ENCODE results near the gene RSPH3. TPM values are rescaled to one million over a fixed set of nuclear protein-coding genes. Genes with fewer than 3 reads are reported as not detected.
"Not testable (repeated sequence)": the region's sequence is repeated elsewhere in the genome, so short reads cannot be mapped to it uniquely, and the experiment has no call there.

RSPH3 gene
- total RNA-seq, 2 experiments from 2014 or later = 6.5 to 9.3 TPM

DNA sequence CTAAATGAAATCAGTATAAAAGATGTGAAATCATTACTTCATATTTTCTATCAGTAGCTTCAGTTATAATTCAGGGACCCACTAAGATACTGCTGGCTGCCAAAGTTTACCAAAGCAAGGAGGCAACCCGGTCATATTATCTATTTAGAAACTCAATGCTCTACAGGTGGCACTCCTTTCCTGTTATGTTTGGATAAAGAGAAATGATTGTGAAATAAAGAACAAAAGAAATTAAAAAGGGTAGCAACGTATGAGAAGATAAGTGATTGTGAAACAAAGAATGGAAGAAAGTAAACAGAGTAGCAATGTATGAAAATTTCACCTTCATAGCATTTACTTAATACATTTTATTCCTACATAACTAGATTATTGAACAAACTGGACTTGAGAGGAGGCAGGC lies 45.2 kb downstream of the RSPH3 start:
- H3K9me3 Mint-ChIP-seq (ENCODE audit: low read depth) = peaks cover 6% of the 10 kb centered on the region
- no peaks in the 10 kb centered on the region for H3K27me3 Mint-ChIP-seq
- no peak for DNase-seq
- peaks cover 8% of the 10 kb centered on the region for H3K4me1 Mint-ChIP-seq
- no peak overlapping the region for H3K27ac Mint-ChIP-seq
- CTCF ChIA-PET = interaction anchor here (1.7 kb wide), 1 partner anchor 18 kb away, joined by 5 read pairs; no protein-coding TSS in a partner anchor
- no peak overlapping the region for H3K4me3 Mint-ChIP-seq
- intact Hi-C loops (cut with DNase I, micrococcal nuclease) = loop anchor here in 1 of 2 experiments (5.0 kb wide), 1 partner anchor 87 kb away; no protein-coding TSS in a partner anchor
- ATAC-seq = no peak
- POLR2A ChIA-PET = no interaction called here
- peaks cover 2% of the 10 kb centered on the region for H3K36me3 Mint-ChIP-seq (ENCODE audit: low read depth)

DNA sequence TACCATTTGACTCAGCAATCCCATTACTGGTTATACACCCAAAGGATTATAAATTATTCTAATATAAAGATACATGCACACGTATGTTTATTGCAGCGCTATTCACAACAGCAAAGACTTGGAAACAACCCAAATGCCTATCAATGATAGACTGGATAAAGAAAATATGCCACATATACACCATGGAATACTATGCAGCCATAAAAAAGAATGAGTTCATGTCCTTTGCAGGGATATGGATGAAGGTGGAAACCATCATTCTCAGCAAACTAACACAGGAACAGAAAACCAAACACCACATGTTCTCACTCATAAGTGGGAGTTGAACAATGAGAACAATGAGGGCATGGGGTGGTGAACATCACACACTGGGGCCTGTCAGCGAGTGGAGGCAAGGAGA lies 48.0 kb downstream of the RSPH3 start:
- intact Hi-C loops (cut with DNase I, micrococcal nuclease); POLR2A ChIA-PET; CTCF ChIA-PET: not testable (repeated sequence)

DNA sequence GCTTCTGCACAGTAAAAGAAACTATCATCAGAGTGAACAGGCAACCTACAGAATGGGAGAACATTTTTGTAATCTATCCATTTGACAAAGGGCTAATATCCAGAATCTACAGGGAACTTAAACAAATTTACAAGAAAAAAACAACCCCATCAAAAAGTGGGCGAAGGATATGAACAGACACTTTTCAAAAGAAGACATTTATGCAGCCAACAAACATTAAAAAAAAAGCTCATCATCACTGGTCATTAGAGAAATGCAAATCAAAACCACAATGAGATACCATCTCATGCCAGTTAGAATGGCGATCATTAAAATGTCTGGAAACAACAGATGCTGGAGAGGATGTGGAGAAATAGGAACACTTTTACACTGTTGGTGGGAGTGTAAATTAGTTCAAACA lies 48.4 kb downstream of the RSPH3 start:
- CTCF ChIA-PET; H3K9me3 Mint-ChIP-seq (ENCODE audit: low read depth): not testable (repeated sequence)

More for the DNA sequence above, 48.0 kb downstream of the RSPH3 start:
- not testable (repeated sequence) for H3K36me3 Mint-ChIP-seq (ENCODE audit: low read depth); H3K4me3 Mint-ChIP-seq; H3K27ac Mint-ChIP-seq; ATAC-seq; H3K27me3 Mint-ChIP-seq; DNase-seq; H3K9me3 Mint-ChIP-seq (ENCODE audit: low read depth); H3K4me1 Mint-ChIP-seq

DNA sequence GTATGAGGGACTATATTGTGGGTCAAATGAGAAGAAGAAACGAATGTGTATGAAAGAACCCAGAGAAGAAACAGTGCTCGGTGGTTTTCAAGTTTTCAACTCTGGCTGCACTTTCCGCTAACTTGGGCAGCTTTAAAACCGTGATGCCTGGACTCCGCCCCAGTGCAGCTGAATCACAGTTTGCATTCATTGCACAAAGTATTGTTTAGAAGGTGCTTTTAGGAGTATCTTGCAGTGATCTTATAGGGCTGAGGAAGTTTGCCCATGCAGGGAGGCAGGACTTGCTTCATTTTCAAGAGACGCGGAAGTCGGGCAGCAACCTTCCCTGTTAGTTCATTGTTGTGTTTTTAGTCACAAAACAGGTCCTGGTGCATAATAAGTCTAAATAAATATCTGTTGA lies 52.7 kb downstream of the RSPH3 start:
- no peaks in the 10 kb centered on the region for H3K36me3 Mint-ChIP-seq (ENCODE audit: low read depth)
- H3K27me3 Mint-ChIP-seq = no peaks in the 10 kb centered on the region
- ATAC-seq (no peak), DNase-seq (no peak)
- intact Hi-C loops (cut with DNase I, micrococcal nuclease) = no loop called here
- ChIA-PET CTCF (no interaction called here), POLR2A (no interaction called here)
- peaks cover 11% of the 10 kb centered on the region for H3K9me3 Mint-ChIP-seq (ENCODE audit: low read depth)
- no peaks in the 10 kb centered on the region for H3K4me1 Mint-ChIP-seq
- H3K27ac Mint-ChIP-seq = no peak overlapping the region
- no peak overlapping the region for H3K4me3 Mint-ChIP-seq

More for the DNA sequence above, 48.4 kb downstream of the RSPH3 start:
- H3K27me3 Mint-ChIP-seq; intact Hi-C loops (cut with DNase I, micrococcal nuclease); H3K4me1 Mint-ChIP-seq; ATAC-seq; POLR2A ChIA-PET; DNase-seq; H3K27ac Mint-ChIP-seq; H3K4me3 Mint-ChIP-seq; H3K36me3 Mint-ChIP-seq (ENCODE audit: low read depth): not testable (repeated sequence)

DNA sequence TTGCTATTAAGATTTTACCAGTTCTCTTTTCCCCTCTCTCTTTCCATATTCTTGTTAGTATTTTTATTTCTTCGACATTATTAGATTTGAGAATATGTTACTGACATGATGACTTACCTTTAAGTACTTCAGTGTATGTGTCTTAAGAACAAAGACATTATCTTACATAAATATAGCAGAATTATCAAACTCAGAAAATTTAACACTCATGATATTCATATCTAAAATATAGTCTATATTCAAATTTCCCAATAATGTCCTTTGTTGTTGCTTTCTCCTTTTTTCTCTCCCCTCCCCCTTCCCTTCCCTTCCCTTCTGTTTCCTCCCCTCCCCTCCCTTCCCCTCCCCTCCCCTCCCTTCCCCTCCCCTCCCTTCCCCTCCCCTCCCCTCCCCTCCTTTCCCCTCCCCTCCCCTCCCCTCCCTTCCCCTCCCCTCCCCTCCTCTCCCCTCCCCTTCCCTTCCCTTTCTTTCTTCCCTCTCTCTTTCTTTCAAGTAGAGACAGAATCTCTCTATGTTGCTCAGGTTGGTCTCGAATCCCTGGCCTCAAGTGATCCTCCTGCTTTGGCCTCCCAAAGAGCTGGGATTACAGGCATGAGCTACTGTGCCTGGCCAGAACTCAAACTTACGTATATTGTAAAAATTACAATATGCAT lies 56.5 kb downstream of the RSPH3 start:
- no peak overlapping the region for H3K4me3 Mint-ChIP-seq
- ATAC-seq = no peak
- CTCF ChIA-PET = interaction anchor here (0.7 to 1.0 kb wide), 3 partner anchors 118 to 191 kb away, joined by 3 read pairs; no protein-coding TSS in a partner anchor
- H3K36me3 Mint-ChIP-seq (ENCODE audit: low read depth) = no peaks in the 10 kb centered on the region
- peaks cover 8% of the 10 kb centered on the region for H3K4me1 Mint-ChIP-seq
- H3K9me3 Mint-ChIP-seq (ENCODE audit: low read depth) = peaks cover 6% of the 10 kb centered on the region
- peaks cover 7% of the 10 kb centered on the region for H3K27me3 Mint-ChIP-seq
- no peak for DNase-seq
- intact Hi-C loops (cut with DNase I, micrococcal nuclease) = no loop called here
- POLR2A ChIA-PET = no interaction called here
- H3K27ac Mint-ChIP-seq = no peak overlapping the region

DNA sequence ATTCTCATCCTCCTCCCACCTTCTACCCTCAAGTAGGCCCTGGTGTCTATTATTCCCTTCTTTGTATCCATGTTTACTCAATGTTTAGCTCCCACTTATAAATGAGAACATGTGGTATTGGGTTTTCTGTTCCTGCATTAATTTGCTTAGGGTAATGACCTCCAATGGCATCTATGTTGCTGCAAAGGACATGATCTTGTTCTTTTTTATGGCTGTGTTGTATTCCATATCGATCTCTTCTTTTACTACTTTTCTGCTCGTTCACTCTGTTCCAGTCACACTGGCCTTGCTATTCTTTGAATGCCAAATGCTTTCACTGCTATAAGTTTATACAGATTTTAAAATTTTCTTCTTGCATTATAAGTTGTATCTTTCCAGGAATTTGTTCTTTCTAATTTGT lies 57.7 kb downstream of the RSPH3 start:
- Mint-ChIP-seq H3K4me1 (peaks cover 8% of the 10 kb centered on the region), H3K27ac (no peak overlapping the region), H3K9me3 (ENCODE audit: low read depth) (peaks cover 6% of the 10 kb centered on the region), H3K36me3 (ENCODE audit: low read depth) (no peaks in the 10 kb centered on the region), H3K27me3 (peaks cover 7% of the 10 kb centered on the region), H3K4me3 (no peak overlapping the region)
- ChIA-PET CTCF (no interaction called here), POLR2A (no interaction called here)
- ATAC-seq (no peak), DNase-seq (no peak)
- intact Hi-C loops (cut with DNase I, micrococcal nuclease) = no loop called here

DNA sequence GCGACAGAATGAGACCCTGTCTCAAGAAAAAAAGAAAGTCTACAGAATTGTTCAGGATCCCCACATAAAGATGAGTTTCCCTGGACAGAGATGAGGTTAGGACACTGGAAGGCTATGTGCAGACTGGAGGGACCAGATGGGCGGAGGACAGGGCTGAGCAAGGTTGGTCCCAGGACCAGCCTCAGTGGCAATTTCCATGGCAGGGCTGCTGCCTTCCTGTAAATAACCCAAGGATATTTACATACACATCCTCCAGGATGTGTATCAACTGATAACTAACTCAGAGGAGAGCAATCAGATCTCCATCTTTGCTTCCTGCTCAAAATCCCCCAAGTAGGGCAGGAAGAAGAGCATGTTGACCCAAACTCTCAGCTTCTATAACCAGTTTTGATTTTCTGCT lies 58.8 kb downstream of the RSPH3 start:
- Mint-ChIP-seq H3K4me3 (no peak overlapping the region), H3K9me3 (ENCODE audit: low read depth) (peaks cover 6% of the 10 kb centered on the region), H3K4me1 (peaks cover 8% of the 10 kb centered on the region), H3K27me3 (peaks cover 7% of the 10 kb centered on the region), H3K36me3 (ENCODE audit: low read depth) (no peaks in the 10 kb centered on the region), H3K27ac (no peak overlapping the region)
- DNase-seq (no peak), ATAC-seq (no peak)
- POLR2A ChIA-PET = no interaction called here
- intact Hi-C loops (cut with DNase I, micrococcal nuclease) = no loop called here
- CTCF ChIA-PET = interaction anchor here (0.8 kb wide), 1 partner anchor 231 kb away, joined by 3 read pairs; no protein-coding TSS in a partner anchor

DNA sequence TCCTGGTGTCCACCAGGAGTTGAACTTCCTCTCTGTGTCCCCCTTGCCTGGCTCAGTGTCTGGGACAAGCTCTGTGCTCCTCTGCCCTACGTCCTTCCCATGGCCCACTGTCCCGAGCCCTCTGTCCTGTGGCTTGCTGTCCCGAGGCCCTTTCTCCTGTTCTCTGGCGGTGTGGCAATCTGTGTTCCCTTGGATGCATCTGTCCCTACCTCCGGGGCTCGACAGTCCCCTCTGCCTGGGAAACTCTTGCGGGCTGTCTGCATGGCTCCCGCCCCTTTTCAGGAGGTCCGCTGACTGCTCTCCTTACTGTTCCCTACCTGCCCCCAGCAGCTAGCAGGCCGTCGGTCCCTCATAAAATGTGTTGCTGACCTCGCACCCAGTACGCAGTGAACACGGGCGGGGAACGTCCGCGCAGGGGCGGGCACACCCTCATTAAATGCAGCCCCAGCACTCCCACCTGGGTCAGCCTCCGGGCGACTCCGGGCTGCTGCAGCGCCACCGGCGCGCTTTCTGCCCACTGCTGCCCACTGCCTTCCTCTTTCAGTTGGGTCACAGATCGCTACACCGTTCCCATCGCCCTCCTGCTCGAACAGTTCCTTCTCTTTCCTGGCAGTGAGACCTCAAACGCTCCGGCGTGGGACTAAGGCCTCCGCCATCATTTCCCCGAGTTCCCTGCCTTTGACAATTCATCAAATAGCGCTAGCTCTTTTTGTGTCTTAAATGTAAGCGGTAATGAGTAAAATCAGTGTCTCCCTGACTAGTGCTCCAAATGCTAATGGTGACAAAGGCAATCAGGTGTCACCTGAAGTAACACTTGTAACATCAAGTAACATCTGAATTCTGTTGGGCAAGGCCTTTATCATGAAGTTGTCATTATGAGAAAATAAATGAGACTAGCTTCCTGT lies 60.5 kb downstream of the RSPH3 start:
- H3K4me3 Mint-ChIP-seq = peak overlapping the region; percentile 34
- no peak for DNase-seq
- POLR2A ChIA-PET = no interaction called here

DNA sequence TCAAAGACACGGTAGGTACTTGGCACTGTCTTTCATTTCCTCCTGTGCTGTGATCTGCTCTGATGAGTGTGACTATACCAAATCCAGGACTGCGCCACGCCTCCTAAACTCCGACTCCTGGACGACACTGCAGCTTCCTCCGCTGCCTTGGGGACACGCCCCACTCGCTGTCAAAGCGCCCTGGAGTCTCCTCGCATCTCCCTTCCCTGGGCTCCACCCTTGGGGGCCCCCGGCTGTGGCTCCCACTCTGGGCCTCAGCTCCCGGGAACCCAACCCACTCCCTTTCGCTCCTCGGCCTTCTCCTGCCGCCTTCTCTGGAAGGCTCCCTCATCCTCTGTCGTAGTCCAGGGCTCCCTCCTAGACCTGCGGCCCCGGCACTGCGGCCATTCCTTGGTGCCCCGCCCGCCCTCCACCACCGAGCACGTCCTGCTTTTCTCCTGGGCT lies 61.2 kb downstream of the RSPH3 start:
- H3K4me3 Mint-ChIP-seq = peak overlapping the region; percentile 34
- no peak overlapping the region for H3K27ac Mint-ChIP-seq
- peaks cover 7% of the 10 kb centered on the region for H3K27me3 Mint-ChIP-seq
- intact Hi-C loops (cut with DNase I, micrococcal nuclease) = no loop called here
- POLR2A ChIA-PET = no interaction called here
- CTCF ChIA-PET = no interaction called here
- peaks cover 6% of the 10 kb centered on the region for H3K9me3 Mint-ChIP-seq (ENCODE audit: low read depth)
- H3K4me1 Mint-ChIP-seq = peaks cover 8% of the 10 kb centered on the region
- ATAC-seq (peak; percentile 80), DNase-seq (peak; percentile 38)
- no peaks in the 10 kb centered on the region for H3K36me3 Mint-ChIP-seq (ENCODE audit: low read depth)

More for the DNA sequence above, 60.5 kb downstream of the RSPH3 start:
- intact Hi-C loops (cut with DNase I, micrococcal nuclease) = no loop called here
- Mint-ChIP-seq H3K4me1 (peaks cover 8% of the 10 kb centered on the region), H3K27me3 (peaks cover 7% of the 10 kb centered on the region), H3K27ac (no peak overlapping the region), H3K9me3 (ENCODE audit: low read depth) (peaks cover 6% of the 10 kb centered on the region), H3K36me3 (ENCODE audit: low read depth) (no peaks in the 10 kb centered on the region)
- ATAC-seq = peak; percentile 26
- CTCF ChIA-PET = interaction anchor here (0.5 kb wide), 1 partner anchor 29 kb away, joined by 3 read pairs; no protein-coding TSS in a partner anchor

DNA sequence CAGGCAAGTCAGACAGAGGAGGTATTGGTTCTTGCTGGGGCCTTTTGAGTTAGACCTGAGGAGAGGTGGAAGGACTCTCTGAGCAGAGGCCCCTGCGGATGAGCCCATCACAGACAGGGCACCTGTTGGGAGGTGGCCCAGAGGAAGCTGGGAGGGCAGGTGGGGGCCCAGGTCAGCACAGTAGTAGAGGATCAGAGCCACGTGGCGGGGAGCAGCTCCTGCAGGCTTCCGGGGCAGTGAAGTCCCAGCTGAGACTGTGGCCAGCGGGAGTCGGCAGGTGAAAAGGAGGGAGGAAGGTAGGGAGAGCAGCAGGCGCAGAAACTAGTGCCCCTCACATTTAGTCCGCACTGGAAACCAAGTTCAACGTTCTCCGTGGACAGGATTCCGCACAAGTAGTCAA lies 61.8 kb downstream of the RSPH3 start:
- Mint-ChIP-seq H3K4me1 (peaks cover 8% of the 10 kb centered on the region), H3K9me3 (ENCODE audit: low read depth) (peaks cover 6% of the 10 kb centered on the region), H3K27me3 (peaks cover 7% of the 10 kb centered on the region), H3K36me3 (ENCODE audit: low read depth) (no peaks in the 10 kb centered on the region), H3K27ac (no peak overlapping the region), H3K4me3 (no peak overlapping the region)
- intact Hi-C loops (cut with DNase I, micrococcal nuclease) = no loop called here
- DNase-seq = no peak
- POLR2A ChIA-PET = no interaction called here
- CTCF ChIA-PET = no interaction called here
- no peak for ATAC-seq

DNA sequence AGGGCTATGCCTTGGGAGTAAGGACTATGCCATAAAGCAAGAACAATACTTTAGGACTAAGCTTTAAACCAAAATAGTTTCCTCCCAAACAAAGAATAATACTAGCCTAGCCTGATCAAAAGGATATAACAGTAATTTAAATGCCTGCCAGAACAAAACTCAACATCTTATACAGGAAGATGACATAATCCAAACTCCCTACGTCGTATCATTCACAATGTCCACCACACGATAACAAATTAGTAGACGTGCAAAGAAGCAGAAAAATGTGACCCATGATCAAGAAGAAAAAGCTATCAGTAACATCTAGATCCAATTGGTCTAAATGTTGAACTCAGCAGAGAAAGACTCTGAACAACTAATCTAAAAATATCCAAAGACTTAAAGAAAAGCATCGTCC lies 65.8 kb downstream of the RSPH3 start:
- Mint-ChIP-seq H3K36me3 (ENCODE audit: low read depth) (no peaks in the 10 kb centered on the region), H3K4me1 (peaks cover 1% of the 10 kb centered on the region), H3K27me3 (peaks cover under 1% of the 10 kb centered on the region), H3K27ac (no peak overlapping the region), H3K9me3 (ENCODE audit: low read depth) (no peaks in the 10 kb centered on the region), H3K4me3 (no peak overlapping the region)
- DNase-seq (no peak), ATAC-seq (no peak)
- ChIA-PET CTCF (interaction anchor here (1.3 kb wide), 1 partner anchor 200 kb away, joined by 3 read pairs; no protein-coding TSS in a partner anchor), POLR2A (no interaction called here)
- intact Hi-C loops (cut with DNase I, micrococcal nuclease) = no loop called here

All from activated CD4-positive, alpha-beta T cell treated with anti-CD3 and anti-CD28 coated beads for 36 hours (primary cell).